GM18505 (cell line): ENCODE results near the gene PDGFD.
A peak's percentile ranks its signal among the peaks of the same experiment; 100 is the strongest.

Experiments used
- ATAC-seq: cut with Tn5 transposase; IDR thresholded peaks from one replicate; pipeline ENCODE4 v1.9.1; 2021; ENCODE audit not compliant: unreplicated experiment
- POLR2A ChIP-seq: IDR thresholded peaks from 4 replicates; pipeline ENCODE4 v1.6.1; 2011; ENCODE audit warnings: borderline replicate concordance; ENCODE audit not compliant: insufficient read depth, insufficient read length; ENCODE audit errors: extremely low read depth

The PDGFD gene

GRCh38 chr11:103953797-103954486 lies 210.0 kb downstream of the PDGFD start:
- no peak for TF ChIP-seq POLR2A

GRCh38 chr11:103949781-103950180 lies 214.2 kb downstream of the PDGFD start:
- no peak for ATAC-seq
- no peak for TF ChIP-seq POLR2A

More at GRCh38 chr11:103953797-103954486, 210.0 kb downstream of the PDGFD start:
- ATAC-seq, result no peak

- TF ChIP-seq POLR2A, result no peak
- no peak for ATAC-seq
Observed at GRCh38 chr11:103948187-103948763, 215.7 kb downstream of the PDGFD start.

- ATAC-seq, result no peak
- no peak for TF ChIP-seq POLR2A
Observed at GRCh38 chr11:103947546-103947919, 216.4 kb downstream of the PDGFD start.

GRCh38 chr11:103946793-103947545 lies 217.0 kb downstream of the PDGFD start:
- TF ChIP-seq POLR2A, result no peak
- ATAC-seq, result no peak

GRCh38 chr11:103944251-103944940 lies 219.6 kb downstream of the PDGFD start:
- TF ChIP-seq POLR2A, result no peak
- no peak for ATAC-seq

- no peak for ATAC-seq
- TF ChIP-seq POLR2A, result no peak
Observed at GRCh38 chr11:103942646-103943045, 221.3 kb downstream of the PDGFD start.

- ATAC-seq, result no peak
- TF ChIP-seq POLR2A, result no peak
Observed at GRCh38 chr11:103940551-103940950, 223.4 kb downstream of the PDGFD start.

- TF ChIP-seq POLR2A, result no peak
- no peak for ATAC-seq
Observed at GRCh38 chr11:103939694-103940093, 224.3 kb downstream of the PDGFD start.

GRCh38 chr11:103936059-103936458 lies 227.9 kb downstream of the PDGFD start:
- ATAC-seq, result no peak
- TF ChIP-seq POLR2A, result no peak

- no peak for ATAC-seq
- TF ChIP-seq POLR2A, result no peak
Observed at GRCh38 chr11:103935219-103935618, 228.7 kb downstream of the PDGFD start.

GRCh38 chr11:103929170-103929903 lies 234.6 kb downstream of the PDGFD start:
- ATAC-seq, result peak; percentile 93
- no peak for TF ChIP-seq POLR2A

- ATAC-seq, result no peak
- TF ChIP-seq POLR2A, result no peak
Observed at GRCh38 chr11:103928802-103929161, 235.2 kb downstream of the PDGFD start.
